ENCODE data around the gene ELL.

DNA sequence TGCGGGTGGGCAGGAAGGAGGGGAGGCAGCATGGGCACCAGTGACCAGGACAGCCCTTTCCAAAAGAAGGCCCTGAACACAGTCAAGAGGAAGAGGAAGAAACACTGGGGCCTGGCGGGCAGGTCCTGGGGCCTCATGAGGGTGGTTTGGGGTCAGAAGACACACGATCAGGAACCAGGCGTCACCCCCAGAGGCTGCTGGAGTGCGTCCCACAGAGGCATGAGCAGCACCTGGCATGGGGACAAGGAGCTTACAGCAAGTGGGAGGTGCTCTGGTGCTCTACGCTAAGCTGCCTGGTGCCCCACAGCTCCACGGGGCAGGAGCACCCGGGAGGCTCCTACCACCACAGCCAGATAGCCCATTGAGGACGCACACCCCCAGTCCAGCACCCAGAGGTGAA lies 20.0 kb downstream of the ELL start:
- TF ChIP-seq, protein P1, sequence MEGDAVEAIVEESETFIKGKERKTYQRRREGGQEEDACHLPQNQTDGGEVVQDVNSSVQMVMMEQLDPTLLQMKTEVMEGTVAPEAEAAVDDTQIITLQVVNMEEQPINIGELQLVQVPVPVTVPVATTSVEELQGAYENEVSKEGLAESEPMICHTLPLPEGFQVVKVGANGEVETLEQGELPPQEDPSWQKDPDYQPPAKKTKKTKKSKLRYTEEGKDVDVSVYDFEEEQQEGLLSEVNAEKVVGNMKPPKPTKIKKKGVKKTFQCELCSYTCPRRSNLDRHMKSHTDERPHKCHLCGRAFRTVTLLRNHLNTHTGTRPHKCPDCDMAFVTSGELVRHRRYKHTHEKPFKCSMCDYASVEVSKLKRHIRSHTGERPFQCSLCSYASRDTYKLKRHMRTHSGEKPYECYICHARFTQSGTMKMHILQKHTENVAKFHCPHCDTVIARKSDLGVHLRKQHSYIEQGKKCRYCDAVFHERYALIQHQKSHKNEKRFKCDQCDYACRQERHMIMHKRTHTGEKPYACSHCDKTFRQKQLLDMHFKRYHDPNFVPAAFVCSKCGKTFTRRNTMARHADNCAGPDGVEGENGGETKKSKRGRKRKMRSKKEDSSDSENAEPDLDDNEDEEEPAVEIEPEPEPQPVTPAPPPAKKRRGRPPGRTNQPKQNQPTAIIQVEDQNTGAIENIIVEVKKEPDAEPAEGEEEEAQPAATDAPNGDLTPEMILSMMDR (IDR thresholded peaks at IDR 0.05): no peak
- TF ChIP-seq POLR2AphosphoS5 (IDR thresholded peaks at IDR 0.05; ENCODE audit: low read depth, low read length) (no peak), SIN3A (IDR thresholded peaks at IDR 0.05; ENCODE audit: borderline replicate concordance, insufficient read depth, low read depth, low read length) (no peak), TCF7L2 (IDR thresholded peaks at IDR 0.05; ENCODE audit: low read depth, low read length) (no peak)
- TF ChIP-seq, protein P2, sequence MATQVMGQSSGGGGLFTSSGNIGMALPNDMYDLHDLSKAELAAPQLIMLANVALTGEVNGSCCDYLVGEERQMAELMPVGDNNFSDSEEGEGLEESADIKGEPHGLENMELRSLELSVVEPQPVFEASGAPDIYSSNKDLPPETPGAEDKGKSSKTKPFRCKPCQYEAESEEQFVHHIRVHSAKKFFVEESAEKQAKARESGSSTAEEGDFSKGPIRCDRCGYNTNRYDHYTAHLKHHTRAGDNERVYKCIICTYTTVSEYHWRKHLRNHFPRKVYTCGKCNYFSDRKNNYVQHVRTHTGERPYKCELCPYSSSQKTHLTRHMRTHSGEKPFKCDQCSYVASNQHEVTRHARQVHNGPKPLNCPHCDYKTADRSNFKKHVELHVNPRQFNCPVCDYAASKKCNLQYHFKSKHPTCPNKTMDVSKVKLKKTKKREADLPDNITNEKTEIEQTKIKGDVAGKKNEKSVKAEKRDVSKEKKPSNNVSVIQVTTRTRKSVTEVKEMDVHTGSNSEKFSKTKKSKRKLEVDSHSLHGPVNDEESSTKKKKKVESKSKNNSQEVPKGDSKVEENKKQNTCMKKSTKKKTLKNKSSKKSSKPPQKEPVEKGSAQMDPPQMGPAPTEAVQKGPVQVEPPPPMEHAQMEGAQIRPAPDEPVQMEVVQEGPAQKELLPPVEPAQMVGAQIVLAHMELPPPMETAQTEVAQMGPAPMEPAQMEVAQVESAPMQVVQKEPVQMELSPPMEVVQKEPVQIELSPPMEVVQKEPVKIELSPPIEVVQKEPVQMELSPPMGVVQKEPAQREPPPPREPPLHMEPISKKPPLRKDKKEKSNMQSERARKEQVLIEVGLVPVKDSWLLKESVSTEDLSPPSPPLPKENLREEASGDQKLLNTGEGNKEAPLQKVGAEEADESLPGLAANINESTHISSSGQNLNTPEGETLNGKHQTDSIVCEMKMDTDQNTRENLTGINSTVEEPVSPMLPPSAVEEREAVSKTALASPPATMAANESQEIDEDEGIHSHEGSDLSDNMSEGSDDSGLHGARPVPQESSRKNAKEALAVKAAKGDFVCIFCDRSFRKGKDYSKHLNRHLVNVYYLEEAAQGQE (IDR thresholded peaks at IDR 0.05; ENCODE audit: insufficient read depth in 1 of 2, low read depth in 2 of 2, low read length in 1 of 2): no peak
